GM21825 (cell line): ENCODE measurements around the gene PFKFB2.
"Not testable (repeated sequence)": the region's sequence is repeated elsewhere in the genome, so short reads cannot be mapped to it uniquely, and the experiment has no call there.

ENCODE experiments used
- ATAC-seq: cut with Tn5 transposase; IDR thresholded peaks from one replicate; pipeline ENCODE4 v1.9.1; 2021; ENCODE audit warnings: mild to moderate bottlenecking, moderate library complexity; ENCODE audit not compliant: unreplicated experiment

The PFKFB2 gene

GRCh38 chr1:207036865-207037264, 16.2 kb upstream of the PFKFB2 start:
- no peak for ATAC-seq

GRCh38 chr1:207039380-207040180, 13.5 kb upstream of the PFKFB2 start:
- ATAC-seq: no peak

- ATAC-seq: no peak
These were observed 12.9 kb upstream of the PFKFB2 start for GRCh38 chr1:207040181-207040533.

GRCh38 chr1:207041397-207041796, 11.7 kb upstream of the PFKFB2 start:
- not testable (repeated sequence) for ATAC-seq

GRCh38 chr1:207045453-207045852, 7.6 kb upstream of the PFKFB2 start:
- ATAC-seq: no peak

- ATAC-seq: no peak
These were observed 5.6 kb upstream of the PFKFB2 start for GRCh38 chr1:207047505-207047904.

GRCh38 chr1:207048041-207048440, 5.0 kb upstream of the PFKFB2 start:
- ATAC-seq: no peak

- no peak for ATAC-seq
These were observed 4.0 kb upstream of the PFKFB2 start for GRCh38 chr1:207049054-207049453.

- ATAC-seq: no peak
These were observed 3.6 kb upstream of the PFKFB2 start for GRCh38 chr1:207049514-207049913.

GRCh38 chr1:207049974-207050391, 3.1 kb upstream of the PFKFB2 start:
- ATAC-seq: no peak

GRCh38 chr1:207050480-207051190, 2.4 kb upstream of the PFKFB2 start:
- peak; percentile 55 for ATAC-seq

GRCh38 chr1:207051191-207051943, 1.7 kb upstream of the PFKFB2 start, which contains the start of gene YOD1:
Gene YOD1 (minus strand): TSS chr1:207051208. CDS start chr1:207051030, 178 bp downstream.
- no peak for ATAC-seq

- no peak for ATAC-seq
These were observed 1.4 kb downstream of the PFKFB2 start for GRCh38 chr1:207054491-207054890.

- ATAC-seq: no peak
These were observed 2.4 kb downstream of the PFKFB2 start for GRCh38 chr1:207055386-207056001.

GRCh38 chr1:207056673-207057072, 3.6 kb downstream of the PFKFB2 start:
- ATAC-seq: no peak

GRCh38 chr1:207058252-207058651, 5.2 kb downstream of the PFKFB2 start:
- no peak for ATAC-seq

GRCh38 chr1:207058878-207059867, 6.1 kb downstream of the PFKFB2 start:
- no peak for ATAC-seq

GRCh38 chr1:207059881-207060280, 6.8 kb downstream of the PFKFB2 start:
- no peak for ATAC-seq

- ATAC-seq: no peak
These were observed 7.5 kb downstream of the PFKFB2 start for GRCh38 chr1:207060596-207060995.

GRCh38 chr1:207062058-207062457, 9.0 kb downstream of the PFKFB2 start:
- ATAC-seq: no peak
